Vagina (tissue), 2 donors: ENCODE measurements around the gene PPM1N. TPM values are rescaled to one million over a fixed set of nuclear protein-coding genes. Genes with fewer than 3 reads are reported as not detected.

Source experiments
- DNase-seq, 2 donors: peaks; one replicate each; pipeline ENCODE4 v3.0.0-alpha.2; 2017; ENCODE audit errors: extremely low spot score in 2 of 2
- H3K27ac ChIP-seq: fragments of 200-600 bp; sonication (generic); one replicate; pipeline ENCODE4 v1.5.1; 2019
- H3K27me3 ChIP-seq: fragments of 200-600 bp; sonication (generic); one replicate; pipeline ENCODE4 v1.5.1; 2019
- H3K36me3 ChIP-seq, 2 donors: fragments of 200-600 bp; sonication (generic); one replicate each; pipeline ENCODE4 v1.5.1; 2017 to 2019
- H3K4me1 ChIP-seq: fragments of 200-600 bp; sonication (generic); one replicate; pipeline ENCODE4 v1.5.1; 2019
- H3K4me3 ChIP-seq, 2 donors: fragments of 200-600 bp; sonication (generic); 1 replicate in 1 of 2; 2 replicates in 1 of 2; pipeline ENCODE4 v1.5.1; 2016 to 2019
- H3K9me3 ChIP-seq: fragments of 200-600 bp; sonication (generic); one replicate; pipeline ENCODE4 v1.5.1; 2019
- CTCF ChIP-seq, 3 experiments: fragments of 450-650 bp in 2 of 3; fragments of 200-600 bp in 1 of 3; sonication (generic) in 1 of 3; IDR thresholded peaks; one replicate each; pipeline ENCODE4 v1.5.1; 2017 to 2019; ENCODE audit warnings: antibody characterized with exemption in 3 of 3, mild to moderate bottlenecking in 2 of 3, moderate library complexity in 2 of 3
- POLR2A ChIP-seq, 2 donors: fragments of 450-650 bp; IDR thresholded peaks; one replicate each; pipeline ENCODE4 v1.6.1; 2017; ENCODE audit warnings: antibody characterized with exemption in 2 of 2, mild to moderate bottlenecking in 2 of 2, moderate library complexity in 2 of 2
- POLR2AphosphoS5 ChIP-seq, 2 donors: sonication (generic); formaldehyde crosslinking; IDR thresholded peaks; one replicate each; pipeline ENCODE4 v1.9.0; 2017; ENCODE audit warnings: antibody characterized with exemption in 2 of 2, mild to moderate bottlenecking in 2 of 2, low read depth in 1 of 2; ENCODE audit not compliant: insufficient read depth in 1 of 2
- intact Hi-C: fragments of 100-400 bp; cut with DNase I; formaldehyde crosslinking; loops from one replicate; pipeline ENCODE4 v1.15.1; 2023
- total RNA-seq: library from RNA; depleted of rRNA; stranded (reverse); fragments of >200 nt; gene quantifications from one replicate; pipeline ENCODE4 v1.2.3, GENCODE V29; 2016

PPM1N gene
- total RNA-seq, 1 donor from 2014 or later: 3.9 TPM

DNA sequence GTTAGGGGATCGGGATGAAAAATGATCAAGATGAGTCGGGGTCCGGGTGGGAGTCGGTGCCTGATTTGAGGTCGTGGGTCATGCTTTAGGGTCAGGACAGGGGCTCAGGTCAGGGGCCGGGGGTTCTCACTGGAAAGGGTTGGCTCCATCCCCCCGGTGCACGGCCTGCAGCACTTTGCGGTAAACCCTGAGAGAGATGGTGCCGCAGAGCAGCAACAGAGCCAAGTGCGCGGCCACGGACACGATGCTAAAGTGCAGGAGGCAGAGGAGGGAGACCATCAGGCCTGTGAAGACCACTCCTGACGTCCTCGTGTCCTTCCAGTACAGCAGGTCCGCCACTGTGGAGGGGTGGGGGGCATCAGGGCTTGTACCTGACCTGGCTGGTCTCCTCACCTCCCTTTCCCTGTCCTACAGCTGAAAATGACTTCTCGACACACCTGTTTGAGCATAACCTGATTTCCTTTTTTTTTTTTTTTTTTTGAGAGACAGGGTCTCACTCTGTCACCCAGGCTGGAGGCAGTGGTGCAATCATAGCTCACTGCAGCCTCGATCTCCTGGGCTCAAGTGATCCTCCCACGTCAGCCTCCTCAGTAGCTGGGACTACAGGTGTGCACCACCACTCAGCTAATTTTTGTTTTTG is 8.9 kb upstream of the PPM1N start:
- intact Hi-C loops: no loop called here

DNA sequence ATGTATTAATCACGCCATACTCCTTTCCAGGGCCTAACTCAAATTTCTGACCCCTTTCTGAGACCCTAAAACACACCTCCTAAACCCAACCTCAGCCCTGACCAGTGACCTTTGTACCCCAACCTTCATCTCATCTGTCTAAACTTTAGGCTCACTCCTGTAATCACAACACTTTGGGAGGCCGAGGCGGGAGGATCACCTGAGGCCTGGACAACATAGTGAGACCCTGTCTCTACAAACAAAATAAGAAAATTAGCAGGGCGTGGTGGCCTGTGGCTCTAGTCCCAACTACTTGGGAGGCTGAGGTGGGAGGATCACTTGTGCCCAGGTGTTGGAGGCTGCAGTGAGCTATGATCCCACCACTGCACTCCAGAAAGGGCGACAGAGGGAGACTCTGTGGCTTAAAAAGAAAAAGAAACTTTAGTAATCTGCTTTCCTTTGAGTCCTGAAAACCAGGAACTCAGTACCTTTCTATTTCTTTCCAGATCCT is 6.1 kb upstream of the PPM1N start:
- peaks cover 26% of the 10 kb centered on the region for H3K4me1 ChIP-seq
- intact Hi-C loops: no loop called here
- peak overlapping the region; percentile 66 for H3K27ac ChIP-seq
- peak overlapping the region; percentile 54 to 62 for H3K4me3 ChIP-seq
- DNase-seq: no peak
- no peaks in the 10 kb centered on the region for H3K9me3 ChIP-seq
- no peaks in the 10 kb centered on the region for H3K36me3 ChIP-seq
- TF ChIP-seq CTCF (IDR thresholded peaks at IDR 0.05): no peak
- TF ChIP-seq POLR2AphosphoS5 (IDR thresholded peaks at IDR 0.05; ENCODE audit: insufficient read depth in 1 of 2, low read depth in 1 of 2): no peak
- no peak for TF ChIP-seq POLR2A (IDR thresholded peaks at IDR 0.05)
- H3K27me3 ChIP-seq: no peaks in the 10 kb centered on the region

More for the DNA sequence above, 8.9 kb upstream of the PPM1N start:
- no peaks in the 10 kb centered on the region for H3K9me3 ChIP-seq
- no peaks in the 10 kb centered on the region for H3K36me3 ChIP-seq
- H3K27me3 ChIP-seq: no peaks in the 10 kb centered on the region
- TF ChIP-seq POLR2A (IDR thresholded peaks at IDR 0.05) (no peak), POLR2AphosphoS5 (IDR thresholded peaks at IDR 0.05; ENCODE audit: insufficient read depth in 1 of 2, low read depth in 1 of 2) (no peak), CTCF (IDR thresholded peaks at IDR 0.05) (no peak)
- H3K27ac ChIP-seq: no peak overlapping the region
- no peak for DNase-seq
- peaks cover 18% of the 10 kb centered on the region for H3K4me1 ChIP-seq
- H3K4me3 ChIP-seq: no peak overlapping the region

DNA sequence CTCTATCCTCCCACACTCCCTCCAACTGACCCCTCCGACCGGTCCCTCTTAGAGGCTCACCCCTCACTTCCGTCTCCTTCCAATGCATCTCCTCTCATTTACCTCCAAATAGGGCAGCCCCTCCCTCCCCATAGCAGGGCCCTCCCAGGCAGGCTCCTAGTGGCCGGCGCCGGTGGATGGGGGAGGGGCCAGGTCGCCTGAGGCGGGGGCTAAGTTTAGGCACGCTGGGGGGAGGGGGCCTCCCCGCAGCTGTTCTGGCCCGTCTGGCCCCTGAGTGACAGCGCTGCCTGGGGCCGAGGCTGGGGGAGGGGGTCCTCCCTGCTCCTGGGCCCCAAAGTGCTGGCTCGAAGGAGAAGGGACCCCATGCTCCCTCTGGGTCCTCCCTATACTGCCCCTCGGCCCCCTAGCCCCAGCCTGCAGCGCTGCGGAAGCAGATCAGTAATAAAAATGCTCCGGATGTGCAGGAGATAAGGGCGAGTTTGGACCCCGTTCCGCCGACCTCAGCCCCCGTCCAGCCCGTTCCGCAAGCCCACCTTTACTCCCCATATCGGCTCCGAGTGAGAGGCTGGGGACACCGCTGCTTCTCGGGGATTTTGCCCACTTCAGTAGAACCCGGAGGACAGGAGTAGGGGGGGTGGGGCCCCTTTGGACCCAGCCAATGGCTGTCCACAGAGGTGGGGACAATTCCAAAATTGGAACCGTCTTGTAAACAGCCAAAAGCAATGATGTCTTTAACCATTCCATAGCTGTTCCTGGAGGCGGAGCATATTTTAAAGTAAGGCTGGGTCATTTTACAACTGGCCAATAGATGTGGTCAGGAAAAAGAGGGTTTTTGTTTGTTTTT is 5.4 kb upstream of the PPM1N start:
- no peak for DNase-seq
- H3K27ac ChIP-seq: peak overlapping the region; percentile 66
- H3K27me3 ChIP-seq: no peaks in the 10 kb centered on the region
- TF ChIP-seq CTCF (IDR thresholded peaks at IDR 0.05) (no peak), POLR2AphosphoS5 (IDR thresholded peaks at IDR 0.05; ENCODE audit: insufficient read depth in 1 of 2, low read depth in 1 of 2) (peak in 1 of 2 donors; percentile 8)
- peaks cover 33% of the 10 kb centered on the region for H3K4me1 ChIP-seq
- no peaks in the 10 kb centered on the region for H3K36me3 ChIP-seq
- H3K9me3 ChIP-seq: no peaks in the 10 kb centered on the region
- peak overlapping the region; percentile 54 to 62 for H3K4me3 ChIP-seq
- intact Hi-C loops: no loop called here

DNA sequence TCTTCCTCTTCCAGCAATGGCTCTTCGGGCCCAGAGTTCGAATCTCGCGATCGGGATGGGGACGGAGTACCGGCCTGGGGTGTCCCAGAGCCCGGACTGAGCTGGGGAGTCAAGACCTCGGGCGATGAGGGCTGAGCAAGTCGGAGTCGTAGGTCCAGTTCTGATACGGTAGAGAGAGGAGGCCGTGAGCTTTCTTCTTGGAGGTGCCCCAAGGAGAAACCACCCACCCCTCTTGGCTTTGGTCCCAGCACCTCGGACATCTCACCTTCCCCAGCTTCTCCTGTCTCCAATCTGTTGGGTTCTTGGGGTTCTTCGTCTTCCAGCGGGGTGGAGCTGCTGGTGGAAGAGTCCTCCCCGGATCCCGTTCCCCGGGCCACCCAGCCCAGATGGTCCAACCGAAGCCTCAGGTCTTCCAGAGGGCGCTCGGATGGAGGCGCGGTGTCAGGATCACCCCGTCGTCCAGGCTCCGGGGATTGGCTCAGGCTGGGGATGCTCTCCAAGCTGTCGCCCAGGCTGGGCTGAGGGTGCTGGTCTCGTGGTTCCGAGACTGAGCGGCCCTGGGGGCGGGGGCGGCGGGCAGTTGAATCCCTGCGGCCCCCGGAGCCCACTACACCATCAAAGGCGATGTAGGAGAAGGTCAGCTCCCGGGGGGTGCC is 3.9 kb upstream of the PPM1N start:
- H3K4me1 ChIP-seq: peaks cover 48% of the 10 kb centered on the region
- no peak for DNase-seq
- H3K9me3 ChIP-seq: no peaks in the 10 kb centered on the region
- H3K36me3 ChIP-seq: no peaks in the 10 kb centered on the region
- no peaks in the 10 kb centered on the region for H3K27me3 ChIP-seq
- H3K27ac ChIP-seq: no peak overlapping the region
- TF ChIP-seq CTCF (IDR thresholded peaks at IDR 0.05): no peak
- TF ChIP-seq POLR2AphosphoS5 (IDR thresholded peaks at IDR 0.05; ENCODE audit: insufficient read depth in 1 of 2, low read depth in 1 of 2): no peak
- TF ChIP-seq POLR2A (IDR thresholded peaks at IDR 0.05): no peak
- intact Hi-C loops: no loop called here
- H3K4me3 ChIP-seq: no peak overlapping the region
